Heart left ventricle (tissue), 13 donors: Measurements from ENCODE around the gene MRPS34.

ENCODE experiments used
- POLR2A ChIP-seq, 2 donors: fragments of 450-650 bp; IDR thresholded peaks; one replicate each; pipeline ENCODE4 v1.6.1; 2017; ENCODE audit warnings: antibody characterized with exemption in 2 of 2, mild to moderate bottlenecking in 2 of 2, moderate library complexity in 2 of 2
- TF ChIP-seq, protein P1 (sequence below), 12 donors: fragments of 200-600 bp; sonication (generic) in 4 of 12; IDR thresholded peaks; one replicate each; pipeline versions ENCODE4 v1.5.0 to v1.8.0; 2018 to 2022; ENCODE audit warnings: antibody characterized with exemption in 12 of 12, mild to moderate bottlenecking in 5 of 12
- donor health status: ischemic (EF 13 %, LVEDD 7.1; RV severe dilation, severe dysfunction).
- donor health status: DM: no; HTN: yes; CAD: no.
- donor health status: DM: no; HTN: no; CAD: no.
- donor health status: ischemic (EF 25% LVEDD 6.9; RV normal size, moderate dysfunction).
- donor health status: ischemic (EF 25% LVEDD 5.7; RV mildly dilated, moderate dysfunction).
- donor health status: ischemic (EF 35%, LVEDD 5.7; RV mildly dilated, moderate dysfunction).
- donor health status: nonischemic (EF 11% LVEDD 7.7; RV severe dilation, severe dysfunction).
- donor health status: DM: yes; HTN: yes; CAD: no.
- donor health status: PGD.
- donor health status: ischemic (EF 29% LVEDD 5.4; RV normal size, mild dysfunction).
- donor health status: nonischemic (EF 23%, LVEDD 6.1; RV moderate dilation, normal function).

DNA sequence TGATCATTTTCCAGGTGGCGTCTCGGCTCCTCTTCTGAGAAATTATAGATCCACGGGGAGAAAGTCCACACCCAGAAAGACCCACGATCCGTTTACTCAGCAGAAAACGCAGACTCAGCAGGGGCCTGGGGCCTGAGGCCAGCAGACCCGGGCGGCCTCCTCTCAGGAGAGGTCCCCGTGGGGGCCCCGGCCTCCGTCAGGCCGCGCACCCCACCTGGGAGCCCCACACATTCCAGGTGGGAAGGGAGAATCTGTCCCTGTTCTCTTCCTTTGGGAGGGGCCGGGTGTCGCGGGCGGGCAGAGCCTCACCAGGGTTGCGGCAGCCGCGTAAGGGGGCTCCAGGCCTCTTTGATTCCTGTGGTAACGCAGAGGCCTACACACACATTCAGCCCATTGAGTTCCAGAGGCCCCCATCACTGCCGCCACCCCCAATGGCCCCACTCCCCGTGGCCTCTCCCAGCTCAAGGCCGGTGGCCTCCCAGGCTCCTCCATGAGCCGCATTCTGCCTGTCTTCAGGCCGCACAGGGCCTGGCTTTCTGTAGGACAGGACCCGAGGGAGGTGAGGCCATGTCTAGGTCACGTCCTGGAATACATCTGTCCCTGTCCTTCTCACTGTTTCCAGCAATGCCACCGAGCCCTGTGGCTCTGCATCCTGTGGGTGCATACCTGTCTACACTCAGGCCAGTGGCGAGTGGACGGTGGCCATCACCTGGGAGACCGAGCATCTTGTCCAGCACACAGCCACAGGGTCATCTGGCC is 22.2 kb upstream of the MRPS34 start:
- TF ChIP-seq, protein P1, sequence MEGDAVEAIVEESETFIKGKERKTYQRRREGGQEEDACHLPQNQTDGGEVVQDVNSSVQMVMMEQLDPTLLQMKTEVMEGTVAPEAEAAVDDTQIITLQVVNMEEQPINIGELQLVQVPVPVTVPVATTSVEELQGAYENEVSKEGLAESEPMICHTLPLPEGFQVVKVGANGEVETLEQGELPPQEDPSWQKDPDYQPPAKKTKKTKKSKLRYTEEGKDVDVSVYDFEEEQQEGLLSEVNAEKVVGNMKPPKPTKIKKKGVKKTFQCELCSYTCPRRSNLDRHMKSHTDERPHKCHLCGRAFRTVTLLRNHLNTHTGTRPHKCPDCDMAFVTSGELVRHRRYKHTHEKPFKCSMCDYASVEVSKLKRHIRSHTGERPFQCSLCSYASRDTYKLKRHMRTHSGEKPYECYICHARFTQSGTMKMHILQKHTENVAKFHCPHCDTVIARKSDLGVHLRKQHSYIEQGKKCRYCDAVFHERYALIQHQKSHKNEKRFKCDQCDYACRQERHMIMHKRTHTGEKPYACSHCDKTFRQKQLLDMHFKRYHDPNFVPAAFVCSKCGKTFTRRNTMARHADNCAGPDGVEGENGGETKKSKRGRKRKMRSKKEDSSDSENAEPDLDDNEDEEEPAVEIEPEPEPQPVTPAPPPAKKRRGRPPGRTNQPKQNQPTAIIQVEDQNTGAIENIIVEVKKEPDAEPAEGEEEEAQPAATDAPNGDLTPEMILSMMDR (IDR thresholded peaks at IDR 0.05) = no peak
- no peak for TF ChIP-seq POLR2A (IDR thresholded peaks at IDR 0.05)
